Measurements from ENCODE around the gene IPO4. TPM values are rescaled to one million over a fixed set of nuclear protein-coding genes. Genes with fewer than 3 reads are reported as not detected.
A peak's percentile ranks its signal among the peaks of the same experiment; 100 is the strongest.

IPO4 gene
- total and polyA plus RNA-seq, 2 of the 13 experiments (the other 11 are each of a cell fraction or from before 2014, with no cell fraction given) = 39.0 to 179 TPM

DNA sequence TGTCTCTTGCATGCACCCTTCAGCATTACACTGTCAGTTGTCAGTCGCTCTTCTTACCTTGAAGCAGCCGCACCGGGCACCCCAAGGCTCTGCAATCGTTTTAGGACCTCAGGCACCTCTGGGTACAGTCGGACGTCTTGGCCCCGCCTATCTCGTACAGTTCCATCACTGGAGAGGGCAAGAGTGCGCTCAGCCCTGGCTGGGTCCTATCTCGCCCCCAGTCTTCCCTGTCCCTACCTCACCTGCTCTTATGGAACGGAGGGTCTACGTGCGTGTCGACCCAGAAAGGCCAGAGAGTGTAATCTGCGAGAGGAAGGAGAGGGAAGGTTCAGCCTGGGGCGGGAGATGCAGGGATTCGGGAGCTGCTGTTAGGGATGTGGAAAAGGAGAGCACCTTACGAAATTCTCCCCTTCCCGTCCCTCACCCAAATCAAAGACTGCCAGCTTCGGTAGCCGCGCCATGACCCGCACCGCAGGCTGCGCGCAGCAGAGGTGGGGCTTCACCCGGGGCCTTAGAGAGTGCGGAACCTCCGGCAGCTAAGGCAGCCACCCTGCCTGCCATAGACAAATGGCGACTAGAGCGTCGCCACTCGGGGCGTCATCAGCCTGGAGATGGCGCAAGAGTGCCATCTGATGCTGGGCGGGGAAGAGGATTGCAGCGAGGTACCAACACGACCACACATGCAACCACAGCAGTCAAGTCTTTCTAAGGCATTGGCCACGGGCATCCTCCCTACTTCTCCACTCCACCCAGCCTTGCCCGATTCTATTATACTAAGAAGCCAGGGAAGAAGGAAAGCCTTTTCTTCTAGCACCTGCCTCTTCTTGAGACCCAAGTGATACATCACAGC lies 27.1 kb upstream of the IPO4 start, which contains the start of gene MDP1 (continued):
- TF ChIP-seq UBTF (CRISPR knock-in tag; IDR thresholded peaks at IDR 0.05) = peak; percentile 98
- TF ChIP-seq ZNF784 (CRISPR knock-in tag; IDR thresholded peaks at IDR 0.05; ENCODE audit: borderline replicate concordance) = no peak
- TF ChIP-seq SIN3B (IDR thresholded peaks at IDR 0.05; ENCODE audit: low read length) = peak; percentile 82
- TF ChIP-seq PLRG1 (conservative IDR thresholded peaks at IDR 0.05) = no peak
- TF ChIP-seq ZNF564 (CRISPR knock-in tag; IDR thresholded peaks at IDR 0.05) = no peak
- TF ChIP-seq TAF15 (IDR thresholded peaks at IDR 0.05; ENCODE audit: low read depth, low read length, poor library complexity, severe bottlenecking) = peak; percentile 100
- TF ChIP-seq, protein P1, sequence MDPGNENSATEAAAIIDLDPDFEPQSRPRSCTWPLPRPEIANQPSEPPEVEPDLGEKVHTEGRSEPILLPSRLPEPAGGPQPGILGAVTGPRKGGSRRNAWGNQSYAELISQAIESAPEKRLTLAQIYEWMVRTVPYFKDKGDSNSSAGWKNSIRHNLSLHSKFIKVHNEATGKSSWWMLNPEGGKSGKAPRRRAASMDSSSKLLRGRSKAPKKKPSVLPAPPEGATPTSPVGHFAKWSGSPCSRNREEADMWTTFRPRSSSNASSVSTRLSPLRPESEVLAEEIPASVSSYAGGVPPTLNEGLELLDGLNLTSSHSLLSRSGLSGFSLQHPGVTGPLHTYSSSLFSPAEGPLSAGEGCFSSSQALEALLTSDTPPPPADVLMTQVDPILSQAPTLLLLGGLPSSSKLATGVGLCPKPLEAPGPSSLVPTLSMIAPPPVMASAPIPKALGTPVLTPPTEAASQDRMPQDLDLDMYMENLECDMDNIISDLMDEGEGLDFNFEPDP (CRISPR knock-in tag; conservative IDR thresholded peaks at IDR 0.05) = no peak
- peak; percentile 68 for TF ChIP-seq ZNF678 (CRISPR knock-in tag; IDR thresholded peaks at IDR 0.05)
- peak; percentile 5 to 44; a peak in 3 of 4 replicates for TF ChIP-seq NR2F1 (CRISPR knock-in tag; IDR thresholded peaks at IDR 0.05)
- peak; percentile 95 for TF ChIP-seq SIX4 (CRISPR knock-in tag; IDR thresholded peaks at IDR 0.05)
- TF ChIP-seq NBN (conservative IDR thresholded peaks at IDR 0.05) = no peak
- TF ChIP-seq PPARG (CRISPR knock-in tag; conservative IDR thresholded peaks at IDR 0.05) = peak; percentile 86
- TF ChIP-seq HNRNPUL1 (IDR thresholded peaks at IDR 0.05; ENCODE audit: low read depth, low read length) = no peak
- TF ChIP-seq NAIF1 (CRISPR knock-in tag; IDR thresholded peaks at IDR 0.05; ENCODE audit: borderline replicate concordance) = peak; percentile 94
- 0 out of 2 replicates have a peak, but pooled peaks have one; percentile 10 for TF ChIP-seq GMEB2 (CRISPR knock-in tag; IDR thresholded peaks at IDR 0.05; ENCODE audit: low read depth)
- no peak for TF ChIP-seq SMARCC2 (IDR thresholded peaks at IDR 0.05)
- TF ChIP-seq, protein P2, sequence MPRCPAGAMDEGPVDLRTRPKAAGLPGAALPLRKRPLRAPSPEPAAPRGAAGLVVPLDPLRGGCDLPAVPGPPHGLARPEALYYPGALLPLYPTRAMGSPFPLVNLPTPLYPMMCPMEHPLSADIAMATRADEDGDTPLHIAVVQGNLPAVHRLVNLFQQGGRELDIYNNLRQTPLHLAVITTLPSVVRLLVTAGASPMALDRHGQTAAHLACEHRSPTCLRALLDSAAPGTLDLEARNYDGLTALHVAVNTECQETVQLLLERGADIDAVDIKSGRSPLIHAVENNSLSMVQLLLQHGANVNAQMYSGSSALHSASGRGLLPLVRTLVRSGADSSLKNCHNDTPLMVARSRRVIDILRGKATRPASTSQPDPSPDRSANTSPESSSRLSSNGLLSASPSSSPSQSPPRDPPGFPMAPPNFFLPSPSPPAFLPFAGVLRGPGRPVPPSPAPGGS (CRISPR knock-in tag; IDR thresholded peaks at IDR 0.05) = no peak
- TF ChIP-seq ZNF709 (CRISPR knock-in tag; IDR thresholded peaks at IDR 0.05) = peak; percentile 95
- TF ChIP-seq ELF1 (CRISPR knock-in tag; IDR thresholded peaks at IDR 0.05) = peak; percentile 92
- peak; percentile 79 for TF ChIP-seq ZNF652 (CRISPR knock-in tag; IDR thresholded peaks at IDR 0.05; ENCODE audit: borderline replicate concordance, low read depth)
- TF ChIP-seq ZNF253 (CRISPR knock-in tag; IDR thresholded peaks at IDR 0.05; ENCODE audit: borderline replicate concordance) = peak; percentile 97; the same call in 1 of the 2 replicates
- TF ChIP-seq ZFP36L2 (CRISPR knock-in tag; IDR thresholded peaks at IDR 0.05) = peak; percentile 88; the same call in 1 of the 2 replicates
- TF ChIP-seq ZFP36 (IDR thresholded peaks at IDR 0.05; ENCODE audit: borderline replicate concordance, low read depth, low read length, partially characterized antibody) = no peak

Data from HepG2 (cell line).